DMS153 (cell line): ENCODE results near the gene ASB14.
A peak's percentile ranks its signal among the peaks of the same experiment; 100 is the strongest.

ENCODE experiments used
- DNase-seq: peaks from one replicate; lab custom pipeline; 2025; lab: John Stamatoyannopoulos, UW

The ASB14 gene

GRCh38 chr3:57261119-57261518, 31.4 kb downstream of the ASB14 start:
- no peak for DNase-seq

DNA sequence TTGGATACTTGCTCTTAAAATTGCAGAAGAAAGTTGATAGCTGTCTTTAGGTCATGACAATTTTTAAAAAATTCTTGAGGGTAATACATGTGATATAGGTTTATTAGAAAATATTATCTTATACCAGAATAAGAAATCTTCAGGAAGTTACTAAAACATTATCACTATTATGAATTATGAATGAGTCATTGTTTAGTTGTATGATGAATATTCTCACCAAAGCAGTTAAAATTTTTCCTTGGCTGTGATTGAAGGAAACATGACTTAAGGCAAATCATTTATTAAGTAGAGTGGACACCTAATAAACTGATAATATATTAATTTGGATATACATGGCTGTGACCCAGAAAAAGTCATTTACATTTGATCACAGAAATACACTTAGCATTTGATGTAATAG, 34.8 kb downstream of the ASB14 start:
- DNase-seq: no peak

GRCh38 chr3:57256844-57257243, 35.6 kb downstream of the ASB14 start:
- no peak for DNase-seq

- DNase-seq: no peak
Observed at GRCh38 chr3:57252404-57252803, 40.1 kb downstream of the ASB14 start.

GRCh38 chr3:57244946-57245345, 47.5 kb downstream of the ASB14 start:
- DNase-seq: no peak

DNA sequence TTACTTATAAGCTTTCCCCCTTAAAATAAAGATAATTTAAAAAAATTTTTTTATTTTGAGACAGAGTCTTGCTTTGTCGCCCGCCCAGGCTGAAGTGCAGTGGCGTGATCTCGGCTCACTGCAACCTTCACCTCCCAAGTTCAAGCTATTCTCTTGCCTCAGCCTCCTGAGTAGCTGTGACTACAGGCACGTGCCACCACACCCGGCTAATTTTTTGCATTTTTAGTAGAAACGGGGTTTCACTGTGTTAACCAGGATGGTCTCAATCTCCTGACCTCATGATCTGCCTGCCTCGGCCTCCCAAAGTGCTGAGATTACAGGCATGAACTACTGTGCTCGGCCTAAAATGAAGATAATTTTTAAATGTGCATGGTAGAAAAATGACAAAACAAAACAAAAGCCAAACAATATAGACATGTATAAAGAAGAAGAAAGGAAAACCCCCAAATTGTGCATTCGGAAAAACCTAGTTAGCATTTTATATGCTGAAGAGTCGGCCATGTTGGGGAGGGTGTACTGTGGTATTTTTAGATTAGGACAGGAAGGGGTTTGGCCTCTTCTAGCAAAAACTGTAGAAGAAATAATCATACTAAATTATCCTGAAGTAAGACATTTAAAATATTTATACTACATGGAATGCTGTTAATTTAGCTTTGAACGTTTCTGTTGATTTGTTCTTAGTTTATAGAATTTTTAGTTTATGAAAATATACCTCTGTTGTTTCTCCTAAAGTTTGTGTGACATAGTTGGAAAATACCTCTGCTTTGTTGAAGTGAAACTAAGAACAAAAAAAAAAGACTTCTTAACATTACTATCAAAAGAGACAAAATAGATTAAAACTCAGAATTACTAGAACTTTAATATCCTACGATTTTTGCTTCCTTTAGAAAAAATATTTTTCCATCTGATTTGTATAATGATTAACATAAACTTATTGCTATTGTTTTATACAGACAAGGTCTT, 57.6 kb downstream of the ASB14 start:
- no peak for DNase-seq

DNA sequence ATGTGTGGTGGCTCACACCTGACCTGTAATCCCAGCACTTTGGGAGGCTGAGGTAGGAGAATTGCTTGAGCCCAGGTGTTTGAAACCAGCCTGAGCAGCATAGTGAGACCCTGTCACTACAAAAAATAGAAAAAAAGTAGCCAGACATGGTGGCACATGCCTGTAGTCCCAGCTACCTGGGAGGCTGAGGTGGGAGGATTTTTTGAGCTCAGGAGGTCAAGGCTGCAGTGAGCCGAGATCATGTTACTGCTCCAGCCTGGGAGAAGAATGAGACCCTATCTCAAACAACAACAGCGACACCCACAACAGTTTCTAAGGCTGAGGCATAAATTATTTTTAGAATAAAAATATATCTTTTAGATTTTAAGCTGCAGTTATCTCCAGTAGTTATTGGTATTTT, 58.7 kb downstream of the ASB14 start:
- DNase-seq: no peak

DNA sequence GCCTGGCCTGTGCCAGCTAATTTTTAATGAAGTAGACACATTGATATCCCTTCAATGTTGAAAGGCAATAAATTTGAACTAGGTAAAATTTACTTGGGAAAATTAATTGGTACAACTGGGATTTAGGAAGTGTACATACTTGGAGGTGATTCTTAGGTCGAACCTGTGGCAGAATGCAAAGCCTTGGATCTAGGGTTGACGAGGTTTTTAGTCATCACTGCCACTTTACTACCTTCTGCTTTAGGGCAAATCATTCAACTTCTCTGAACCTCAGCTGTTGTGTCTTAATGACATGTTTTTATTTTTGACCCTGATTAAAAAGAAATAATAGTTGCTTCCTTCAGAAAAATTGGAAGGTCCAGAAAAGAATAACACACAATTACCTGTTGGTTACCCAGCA, 62.5 kb downstream of the ASB14 start:
- DNase-seq: no peak

DNA sequence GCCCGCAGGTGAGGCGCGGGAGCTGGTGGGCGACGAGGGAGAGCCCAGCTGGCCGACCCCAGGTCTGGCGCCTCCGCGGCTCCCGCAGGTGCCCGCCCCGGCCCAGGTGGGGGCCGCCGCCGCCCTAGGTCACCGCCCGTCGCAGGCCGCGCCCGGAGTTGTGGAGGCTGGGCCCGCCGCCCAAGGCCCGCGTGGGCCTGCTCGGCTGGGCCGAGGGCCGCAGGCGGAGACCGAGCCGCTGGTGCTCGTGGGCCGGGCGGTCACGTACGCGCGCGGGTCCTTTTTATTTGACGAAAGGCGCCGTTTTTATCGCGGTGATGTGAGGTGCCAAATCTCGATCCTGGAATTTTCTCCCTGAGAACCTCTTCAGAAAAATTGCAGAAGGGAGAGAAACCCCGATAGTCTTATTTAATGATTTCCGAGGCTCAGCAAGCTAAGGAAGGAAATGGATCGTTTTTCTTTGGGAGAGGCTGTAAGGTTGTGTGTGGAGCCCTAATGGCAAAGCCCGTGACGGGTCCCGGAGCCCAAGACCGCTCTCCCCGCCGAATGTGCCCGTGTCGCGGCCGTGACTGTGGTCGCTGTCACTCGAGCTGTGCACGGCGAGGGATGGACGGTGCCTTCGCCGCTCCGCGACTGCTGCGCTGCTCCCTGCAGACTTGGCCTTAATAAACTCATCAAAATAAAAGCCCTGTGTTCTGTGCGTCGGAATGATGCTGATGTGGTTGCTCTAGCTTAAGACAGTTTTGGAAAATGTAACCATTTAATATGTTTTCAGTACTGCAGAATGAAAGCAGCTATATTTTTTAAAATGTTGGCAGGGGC, 64.3 kb downstream of the ASB14 start:
- DNase-seq: no peak

- DNase-seq: peak; percentile 66
Observed at GRCh38 chr3:57227204-57227929, 65.1 kb downstream of the ASB14 start, which contains the start of gene APPL1. TSS of gene APPL1 (plus strand) at chr3:57227729. CDS start at chr3:57227884, 155 bp downstream.

DNA sequence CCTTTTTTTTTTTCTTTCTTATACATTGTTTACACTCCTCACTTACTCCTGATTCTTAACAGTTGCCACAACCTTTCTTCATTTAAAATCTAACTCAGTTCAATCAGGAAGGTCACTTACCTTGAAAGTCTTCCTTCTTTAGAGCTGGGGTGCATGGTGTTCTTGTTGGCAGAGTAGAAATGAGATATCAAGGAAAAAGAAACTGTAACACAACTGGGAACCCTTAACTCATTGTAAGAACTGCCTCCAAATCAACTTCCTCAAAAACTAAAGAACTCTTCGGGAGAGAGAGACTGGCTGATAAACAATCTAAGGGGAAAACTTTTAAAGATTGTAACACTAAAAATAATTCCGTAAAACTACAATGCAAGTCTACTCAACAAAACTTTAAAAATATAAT, 66.3 kb downstream of the ASB14 start:
- no peak for DNase-seq

GRCh38 chr3:57224856-57225255, 67.6 kb downstream of the ASB14 start:
- no peak for DNase-seq

GRCh38 chr3:57221883-57222282, 70.6 kb downstream of the ASB14 start:
- DNase-seq: no peak
